ENCODE data around the gene FAM72A.
"Not testable (repeated sequence)": the region's sequence is repeated elsewhere in the genome, so short reads cannot be mapped to it uniquely, and the experiment has no call there.

The FAM72A gene

GRCh38 chr1:206218285-206218684 is 15.6 kb upstream of the FAM72A start:
- DNase-seq (ENCODE audit: low spot score); FAIRE-seq: not testable (repeated sequence)

DNA sequence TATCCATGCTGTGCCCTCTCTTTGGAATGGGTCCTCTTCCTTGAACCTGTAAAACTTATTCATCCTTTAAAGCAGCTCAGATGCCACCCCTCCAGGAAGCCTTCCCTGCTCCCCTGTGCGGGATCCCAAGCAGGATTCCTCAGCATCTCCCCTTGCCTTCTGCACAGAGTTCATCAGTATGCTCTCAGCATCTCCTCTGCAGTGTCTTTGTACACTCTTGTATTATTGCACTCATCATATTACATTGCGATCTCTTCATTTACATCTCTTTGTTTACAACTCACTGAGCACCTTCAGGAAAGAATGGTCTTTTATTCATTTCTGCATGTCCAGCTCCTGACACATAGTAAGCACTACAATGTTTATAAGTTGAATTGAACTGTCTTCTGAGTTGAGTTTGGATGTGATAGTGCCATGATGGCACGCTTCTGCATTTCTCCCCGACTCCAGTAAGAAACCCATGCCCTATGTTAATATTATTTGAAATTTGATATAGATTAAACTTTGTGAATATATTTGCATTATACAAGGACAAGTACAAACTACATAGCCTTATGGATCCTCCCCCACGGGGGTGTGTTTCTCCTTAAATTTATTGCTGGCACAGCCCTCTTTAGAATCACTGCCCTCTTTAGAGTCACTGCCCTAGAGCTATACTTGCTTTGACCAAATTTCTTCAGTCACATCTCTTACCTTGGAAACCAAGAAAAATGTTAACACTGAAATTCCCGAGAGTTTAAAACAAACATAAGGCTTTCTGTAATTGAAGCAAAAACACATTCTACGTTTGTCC is 13.2 kb upstream of the FAM72A start:
- FAIRE-seq; DNase-seq (ENCODE audit: low spot score): not testable (repeated sequence)

DNA sequence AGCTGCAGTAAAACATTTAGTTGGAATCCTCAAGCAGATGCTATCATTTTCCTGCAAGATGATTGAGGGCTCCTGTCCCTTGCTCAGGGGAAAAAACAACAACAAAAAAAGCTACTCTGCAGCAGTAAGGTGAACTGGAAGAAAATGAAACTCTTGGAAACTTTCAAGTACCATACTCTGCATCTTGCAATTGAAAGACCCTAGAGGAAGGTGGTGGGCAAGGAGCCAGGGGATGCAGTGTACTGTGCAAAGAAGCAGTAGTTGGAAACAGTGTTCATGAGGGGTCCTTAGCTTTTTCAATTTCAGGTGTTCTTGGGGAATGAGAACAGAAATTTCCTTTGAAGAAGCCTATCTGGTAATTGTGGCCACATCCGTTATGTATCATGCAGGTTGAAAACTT is 8.2 kb upstream of the FAM72A start:
- FAIRE-seq, result not testable (repeated sequence)

DNA sequence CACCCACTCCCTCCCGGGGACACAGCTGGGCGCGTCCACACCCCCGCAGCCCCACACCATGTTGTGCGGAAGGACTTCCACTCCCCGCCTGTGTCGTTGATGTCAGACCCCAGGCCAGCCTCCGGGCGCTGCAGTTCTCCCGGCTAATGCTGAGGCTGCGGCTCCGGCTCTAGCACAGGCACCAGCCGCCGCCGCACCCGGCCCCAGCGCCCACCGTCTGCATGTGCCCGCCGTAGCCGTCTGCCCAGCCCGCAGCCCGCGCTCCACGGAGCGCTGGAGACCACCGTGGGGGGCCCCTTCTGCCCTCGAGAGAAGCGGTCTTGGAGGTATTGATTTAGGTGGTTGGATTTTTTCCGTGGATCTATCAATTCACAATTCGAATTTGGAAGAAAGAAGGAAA is 2.9 kb upstream of the FAM72A start:
- not testable (repeated sequence) for DNase-seq (ENCODE audit: low spot score); FAIRE-seq

More for the DNA sequence above, 8.2 kb upstream of the FAM72A start:
- DNase-seq (ENCODE audit: low spot score), result not testable (repeated sequence)

GRCh38 chr1:206204871-206205270 is 2.2 kb upstream of the FAM72A start:
- peak; percentile 1 for DNase-seq (ENCODE audit: low spot score)
- not testable (repeated sequence) for FAIRE-seq

DNA sequence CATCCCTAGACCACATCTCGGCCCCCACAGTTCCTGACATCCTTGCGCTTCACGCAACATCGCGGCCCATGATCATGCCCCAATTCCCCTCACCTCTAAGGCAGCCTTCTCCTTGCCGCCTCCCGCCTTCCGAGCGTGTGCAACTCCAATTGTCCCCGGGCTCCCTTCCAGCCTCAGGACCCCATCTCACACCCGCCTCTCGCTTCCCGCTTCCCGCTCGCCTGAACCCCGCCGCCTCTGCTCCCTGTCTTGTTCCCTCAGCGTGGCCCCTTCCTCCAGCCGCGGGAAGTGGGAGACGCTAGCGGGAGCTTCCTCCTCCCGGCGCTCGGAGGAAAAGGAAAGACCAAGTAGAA is 1.5 kb upstream of the FAM72A start:
- DNase-seq (ENCODE audit: low spot score), result not testable (repeated sequence)

DNA sequence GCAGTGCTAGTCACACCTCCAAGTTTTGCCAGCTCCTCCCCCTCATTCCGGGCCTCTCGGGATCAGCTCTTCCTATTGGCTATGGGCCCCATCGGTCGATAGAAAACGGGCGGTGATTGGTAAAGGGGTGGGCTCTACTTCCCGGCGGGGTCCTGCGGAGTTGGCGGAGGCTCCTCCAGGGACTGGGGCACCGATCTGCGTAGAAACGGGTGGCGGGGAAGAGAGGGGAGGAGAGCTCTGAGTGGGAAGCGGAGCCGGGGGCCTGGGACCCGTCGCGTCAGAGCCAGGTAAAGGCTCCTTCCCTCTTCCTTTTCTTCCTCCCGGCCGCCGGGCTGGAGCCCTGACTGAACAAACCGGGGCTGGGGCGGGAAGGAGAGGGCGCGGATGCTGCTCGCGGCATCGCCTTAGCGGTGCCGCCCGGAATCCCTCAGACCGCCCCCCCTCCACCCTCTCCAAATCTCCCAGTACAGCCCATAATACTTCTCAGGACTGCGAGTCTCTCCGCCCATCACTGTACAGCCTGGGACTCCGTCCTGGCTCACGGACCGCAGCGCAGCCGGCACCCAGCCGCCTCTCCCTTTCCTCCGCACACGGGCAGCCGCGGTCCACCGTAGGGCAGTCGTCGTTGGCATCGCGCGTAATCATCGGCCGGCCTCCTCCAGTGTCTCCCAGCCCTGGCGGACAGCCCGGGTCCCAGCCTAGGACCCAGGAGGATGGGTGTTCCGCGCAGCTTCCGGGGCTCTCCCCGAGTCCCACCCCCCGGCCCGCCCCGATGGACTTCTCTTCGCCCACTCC is 922 bp upstream of the FAM72A start, which contains the start of gene SRGAP2:
SRGAP2 (plus strand) TSS at position 178 of the 795 bp plus-strand sequence. CDS start 2,430 bp downstream, outside the sequence.
- FAIRE-seq, result not testable (repeated sequence)
- DNase-seq (ENCODE audit: low spot score), result peak; percentile 19

More for the DNA sequence above, 1.5 kb upstream of the FAM72A start:
- FAIRE-seq, result not testable (repeated sequence)

- DNase-seq (ENCODE audit: low spot score); FAIRE-seq: not testable (repeated sequence)
These were observed 5.8 kb downstream of the FAM72A start for GRCh38 chr1:206196748-206197424.

- not testable (repeated sequence) for DNase-seq (ENCODE audit: low spot score); FAIRE-seq
These were observed 7.5 kb downstream of the FAM72A start for GRCh38 chr1:206195182-206195581.

GRCh38 chr1:206186826-206187225 is 15.8 kb downstream of the FAM72A start:
- not testable (repeated sequence) for FAIRE-seq; DNase-seq (ENCODE audit: low spot score)

- not testable (repeated sequence) for DNase-seq (ENCODE audit: low spot score); FAIRE-seq
These were observed 16.9 kb downstream of the FAM72A start for GRCh38 chr1:206185778-206186177.

- FAIRE-seq; DNase-seq (ENCODE audit: low spot score): not testable (repeated sequence)
These were observed 18.9 kb downstream of the FAM72A start for GRCh38 chr1:206183788-206184187.

- FAIRE-seq, result peak; percentile 93
- peak; percentile 3 for DNase-seq (ENCODE audit: low spot score)
These were observed 20.0 kb downstream of the FAM72A start for GRCh38 chr1:206182368-206183317.

GRCh38 chr1:206179666-206180065 is 23.0 kb downstream of the FAM72A start:
- not testable (repeated sequence) for FAIRE-seq; DNase-seq (ENCODE audit: low spot score)

GRCh38 chr1:206178061-206178989 is 24.3 kb downstream of the FAM72A start:
- FAIRE-seq (peak; percentile 85), DNase-seq (ENCODE audit: low spot score) (peak; percentile 69)

DNA sequence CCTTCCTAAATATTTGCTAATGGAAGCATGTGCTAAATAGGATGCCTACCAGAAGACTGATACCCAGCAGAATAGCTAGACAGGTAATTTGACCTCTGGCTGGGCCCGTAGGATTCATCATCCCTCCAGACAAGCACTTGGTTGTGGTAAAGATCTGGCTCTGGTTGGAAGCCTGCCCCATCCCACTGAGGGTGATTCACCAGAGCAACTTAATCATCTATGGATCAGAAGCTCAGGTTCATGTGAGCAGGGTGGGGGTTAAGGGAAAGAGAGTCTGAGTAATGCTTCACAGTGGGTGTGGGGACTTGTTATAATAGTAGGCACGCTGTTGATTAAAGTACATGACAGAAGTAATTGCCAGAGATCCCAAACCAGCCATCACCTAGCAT is 26.5 kb downstream of the FAM72A start:
- DNase-seq (ENCODE audit: low spot score), result not testable (repeated sequence)
- FAIRE-seq, result peak; percentile 99

- FAIRE-seq, result not testable (repeated sequence)
- DNase-seq (ENCODE audit: low spot score), result peak; percentile 5
These were observed 27.1 kb downstream of the FAM72A start for GRCh38 chr1:206175459-206176113.

- not testable (repeated sequence) for FAIRE-seq; DNase-seq (ENCODE audit: low spot score)
These were observed 28.3 kb downstream of the FAM72A start for GRCh38 chr1:206174182-206174868.

Data from RCC 7860 (cell line).